Measurements from ENCODE around the gene ASPM. TPM values are rescaled to one million over a fixed set of nuclear protein-coding genes. Genes with fewer than 3 reads are reported as not detected.

ASPM gene
- total RNA-seq, 4 donors from 2014 or later = 0.33 to 5.1 (median 2.7) TPM

- TF ChIP-seq CTCF (IDR thresholded peaks at IDR 0.05; ENCODE audit: low read depth) = no peak
These were observed 83.8 kb downstream of the ASPM start for GRCh38 chr1:197062692-197063091.

GRCh38 chr1:197049100-197049499 is 97.4 kb downstream of the ASPM start:
- TF ChIP-seq CTCF (IDR thresholded peaks at IDR 0.05; ENCODE audit: low read depth) = no peak

GRCh38 chr1:197042676-197043341 is 103.7 kb downstream of the ASPM start:
- TF ChIP-seq CTCF (IDR thresholded peaks at IDR 0.05; ENCODE audit: low read depth) = no peak

GRCh38 chr1:197041486-197042353 is 104.7 kb downstream of the ASPM start:
- TF ChIP-seq CTCF (IDR thresholded peaks at IDR 0.05; ENCODE audit: low read depth) = no peak

GRCh38 chr1:197036861-197037260 is 109.6 kb downstream of the ASPM start:
- no peak for TF ChIP-seq CTCF (IDR thresholded peaks at IDR 0.05; ENCODE audit: low read depth)

Other genes starting within 250 kb of the ASPM start
- gene CFHR2, start 202.9 kb downstream of the ASPM start, total RNA-seq = not detected
- gene CFHR5, start 169.1 kb downstream of the ASPM start, total RNA-seq = not detected
- not detected for gene F13B, start 79.4 kb downstream of the ASPM start, total RNA-seq
- gene ZBTB41, start 54.6 kb upstream of the ASPM start, total RNA-seq = 10 to 100 TPM; 11.1 to 21.4 (median 15.7) TPM
- under 1 TPM in 3 of 4 donors, not detected in 1; 0.34 to 0.94 (median 0.66) TPM for gene CRB1, start 121.6 kb upstream of the ASPM start, total RNA-seq

Data from subcutaneous adipose tissue (tissue), 4 donors.